SK-N-SH (cell line): ENCODE measurements around the gene ABHD12.

ENCODE experiments used
- CHD2 ChIP-seq: fragments of 150-350 bp; IDR thresholded peaks from 2 replicates; pipeline ENCODE4 v1.6.1; 2018; ENCODE audit warnings: low read length; ENCODE audit not compliant: partially characterized antibody
- CTCF ChIP-seq: fragments of 200-600 bp; sonication (generic); IDR thresholded peaks from 2 replicates; pipeline ENCODE4 v1.6.1; 2017; ENCODE audit warnings: antibody characterized with exemption, mild to moderate bottlenecking, moderate library complexity
- FOXJ3 ChIP-seq: sonication (generic); formaldehyde crosslinking; IDR thresholded peaks from 2 replicates; pipeline ENCODE4 v1.5.1; 2020; ENCODE audit warnings: mild to moderate bottlenecking, missing genetic modification reagents
- FOXM1 ChIP-seq: IDR thresholded peaks from 2 replicates; pipeline ENCODE4 v1.4.0; 2012; ENCODE audit warnings: low read depth, mild to moderate bottlenecking
- PBX3 ChIP-seq: IDR thresholded peaks from 2 replicates; pipeline ENCODE4; 2012
- POLR2AphosphoS5 ChIP-seq: IDR thresholded peaks from 2 replicates; pipeline ENCODE4 v1.6.1; 2012; ENCODE audit warnings: low read depth, low read length
- RAD21 ChIP-seq: IDR thresholded peaks from 2 replicates; pipeline ENCODE4 v1.6.1; 2012; ENCODE audit warnings: mild to moderate bottlenecking, low read length
- REST ChIP-seq: IDR thresholded peaks from 2 replicates; pipeline ENCODE4 v1.6.1; 2012; ENCODE audit warnings: mild to moderate bottlenecking, low read depth, low read length, moderate library complexity
- RXRA ChIP-seq: IDR thresholded peaks from 2 replicates; pipeline ENCODE4 v1.4.0; 2012; ENCODE audit warnings: low read depth, mild to moderate bottlenecking, borderline replicate concordance
- SMC3 ChIP-seq: IDR thresholded peaks from 2 replicates; pipeline ENCODE4 v1.6.1; 2012; ENCODE audit warnings: low read depth, low read length, improper control_type of control experiment
- TAF1 ChIP-seq: IDR thresholded peaks from 2 replicates; pipeline ENCODE4 v1.6.1; 2012; ENCODE audit warnings: low read depth, mild to moderate bottlenecking, low read length, moderate library complexity, borderline replicate concordance
- TCF12 ChIP-seq: IDR thresholded peaks from 2 replicates; pipeline ENCODE4 v1.4.0; 2012
- USF1 ChIP-seq: IDR thresholded peaks from 2 replicates; pipeline ENCODE4 v1.4.0; 2012; ENCODE audit warnings: low read depth, borderline replicate concordance
- TF ChIP-seq, protein P1 (sequence below): IDR thresholded peaks from 2 replicates; pipeline ENCODE4 v1.4.0; 2012; ENCODE audit warnings: low read depth

DNA sequence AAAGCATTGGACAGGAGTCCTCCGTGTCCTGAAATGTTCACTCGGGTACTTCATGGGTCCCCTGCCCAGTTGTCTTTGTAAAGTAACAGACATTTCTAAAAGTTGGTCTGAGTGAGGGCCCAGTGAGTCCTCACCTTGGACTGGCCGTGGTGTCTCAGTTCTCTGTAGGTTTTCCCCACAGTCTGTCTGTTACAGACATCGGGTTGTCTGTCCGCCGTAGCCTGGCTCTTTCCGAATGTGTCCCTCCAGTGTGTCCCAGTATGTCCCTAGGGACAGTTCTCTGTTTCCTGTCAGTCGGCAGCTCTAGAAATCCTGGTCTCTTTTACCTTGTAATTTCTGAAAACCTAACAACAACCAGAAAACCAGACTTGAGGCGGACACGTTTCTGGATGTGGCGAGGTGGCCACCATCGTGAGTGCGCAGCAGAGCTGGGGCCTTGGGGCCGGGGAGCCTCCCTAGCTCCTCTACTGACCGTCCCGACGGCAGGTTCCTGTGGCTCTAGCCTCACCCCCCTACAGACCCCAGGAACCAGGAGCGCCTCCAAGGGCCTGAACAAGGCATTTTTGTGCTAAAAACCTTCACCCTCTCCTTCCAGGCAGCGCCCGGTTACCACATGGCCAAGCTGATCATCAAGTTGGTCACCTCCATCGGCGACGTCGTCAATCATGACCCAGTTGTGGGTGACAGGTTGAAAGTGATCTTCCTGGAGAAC, 100.6 kb downstream of the ABHD12 start:
- TF ChIP-seq CTCF (no peak), FOXM1 (no peak), RAD21 (no peak), SMC3 (no peak), FOXJ3 (CRISPR knock-in tag) (no peak), USF1 (no peak), TAF1 (no peak), RXRA (no peak), TCF12 (no peak), PBX3 (no peak), REST (no peak), CHD2 (no peak), POLR2AphosphoS5 (no peak)
- TF ChIP-seq, protein P1, sequence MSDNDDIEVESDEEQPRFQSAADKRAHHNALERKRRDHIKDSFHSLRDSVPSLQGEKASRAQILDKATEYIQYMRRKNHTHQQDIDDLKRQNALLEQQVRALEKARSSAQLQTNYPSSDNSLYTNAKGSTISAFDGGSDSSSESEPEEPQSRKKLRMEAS = no peak
